ENCODE measurements around the gene ISG20. TPM values are rescaled to one million over a fixed set of nuclear protein-coding genes. Genes with fewer than 3 reads are reported as not detected.
A peak's percentile ranks its signal among the peaks of the same experiment; 100 is the strongest.

ISG20 gene
- total RNA-seq, 2 experiments from 2014 or later = 141 to 151 TPM

DNA sequence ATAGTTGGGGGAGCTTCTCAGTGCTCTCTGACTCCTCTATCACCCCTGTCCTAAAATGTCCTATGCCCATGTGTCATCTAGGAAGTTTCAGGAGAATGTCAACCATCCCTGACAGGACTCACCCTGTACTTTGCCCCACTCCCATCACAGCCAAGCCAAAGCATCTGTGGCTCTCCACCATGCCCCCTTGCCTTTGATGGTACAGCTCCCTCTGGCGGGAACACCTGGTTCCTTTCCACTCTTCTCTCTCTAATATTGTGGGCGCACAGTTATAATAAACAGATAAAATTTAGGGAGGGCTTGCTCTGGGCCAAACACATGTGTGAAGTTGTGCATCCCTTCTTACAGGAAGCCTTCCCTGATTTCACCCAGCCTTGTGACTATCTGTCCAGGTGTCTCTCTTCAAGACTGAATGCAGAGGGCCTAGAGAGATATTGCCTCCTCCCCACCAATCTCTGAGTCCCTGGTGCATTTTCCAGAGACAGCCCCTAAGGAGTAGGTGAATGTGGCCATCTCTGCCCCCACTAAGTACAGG lies 62.8 kb downstream of the ISG20 start:
- peak; percentile 29 for DNase-seq
- peaks cover 4% of the 10 kb centered on the region for H3K9me3 Mint-ChIP-seq (ENCODE audit: insufficient read depth)
- H3K27me3 Mint-ChIP-seq (ENCODE audit: low read depth) = peaks cover 52% of the 10 kb centered on the region
- no peak overlapping the region for H3K4me3 Mint-ChIP-seq
- no peak for ATAC-seq
- H3K27ac Mint-ChIP-seq = no peak overlapping the region
- H3K36me3 Mint-ChIP-seq (ENCODE audit: low read depth) = no peaks in the 10 kb centered on the region
- ChIA-PET CTCF (interaction anchor here (1.6 kb wide), 1 partner anchor 77 kb away, joined by 7 read pairs; no protein-coding TSS in a partner anchor), POLR2A (no interaction called here)
- peaks cover 9% of the 10 kb centered on the region for H3K4me1 Mint-ChIP-seq (ENCODE audit: low read depth)

DNA sequence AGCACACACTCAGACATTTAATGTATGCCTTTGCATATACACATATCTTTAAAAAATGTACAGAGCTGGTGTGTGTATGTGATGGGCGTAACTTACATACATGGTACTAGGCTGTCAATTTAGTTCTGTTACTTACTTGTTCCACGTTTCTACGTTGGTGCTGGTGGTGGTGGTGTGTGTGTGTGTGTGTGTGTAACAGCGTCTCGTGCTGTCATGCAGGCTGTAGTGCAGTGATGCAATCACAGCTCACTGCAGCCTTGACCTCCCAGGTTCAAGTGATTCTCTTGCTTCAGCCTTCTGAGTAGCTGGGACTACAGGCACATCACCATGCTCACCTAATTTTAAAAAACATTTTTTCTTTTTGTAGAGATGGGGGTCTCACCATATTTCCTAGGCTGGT lies 64.2 kb downstream of the ISG20 start:
- Mint-ChIP-seq H3K9me3 (ENCODE audit: insufficient read depth) (peaks cover 4% of the 10 kb centered on the region), H3K27me3 (ENCODE audit: low read depth) (peaks cover 53% of the 10 kb centered on the region), H3K27ac (no peak overlapping the region), H3K4me1 (ENCODE audit: low read depth) (peaks cover 9% of the 10 kb centered on the region), H3K36me3 (ENCODE audit: low read depth) (no peaks in the 10 kb centered on the region), H3K4me3 (no peak overlapping the region)
- CTCF ChIA-PET = no interaction called here
- POLR2A ChIA-PET = no interaction called here
- no peak for ATAC-seq
- no peak for DNase-seq

DNA sequence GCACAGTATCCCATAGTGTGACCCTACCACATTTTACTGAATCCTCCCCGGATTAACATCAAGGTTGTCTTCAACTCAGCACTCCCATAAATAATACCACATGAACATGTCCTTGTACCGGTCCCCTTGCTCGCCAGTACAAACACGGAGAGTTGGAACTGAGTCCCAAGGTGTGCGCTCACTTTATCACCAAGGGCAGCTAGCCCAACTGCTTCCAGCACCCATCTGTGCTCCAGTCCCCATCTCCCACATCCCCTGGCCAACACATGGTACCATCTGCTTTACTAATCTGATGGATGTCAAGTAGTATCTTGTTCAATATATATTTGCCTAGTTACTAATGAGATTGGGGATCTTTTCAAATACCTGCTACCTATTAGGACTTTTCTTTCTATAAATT lies 64.7 kb downstream of the ISG20 start:
- DNase-seq (no peak), ATAC-seq (no peak)
- Mint-ChIP-seq H3K27me3 (ENCODE audit: low read depth) (peaks cover 55% of the 10 kb centered on the region), H3K27ac (no peak overlapping the region), H3K4me3 (no peak overlapping the region), H3K36me3 (ENCODE audit: low read depth) (no peaks in the 10 kb centered on the region), H3K4me1 (ENCODE audit: low read depth) (peaks cover 9% of the 10 kb centered on the region), H3K9me3 (ENCODE audit: insufficient read depth) (peaks cover 4% of the 10 kb centered on the region)
- ChIA-PET CTCF (no interaction called here), POLR2A (interaction anchor here (0.6 kb wide), 1 partner anchor 79 kb away, joined by 4 read pairs; no protein-coding TSS in a partner anchor)

DNA sequence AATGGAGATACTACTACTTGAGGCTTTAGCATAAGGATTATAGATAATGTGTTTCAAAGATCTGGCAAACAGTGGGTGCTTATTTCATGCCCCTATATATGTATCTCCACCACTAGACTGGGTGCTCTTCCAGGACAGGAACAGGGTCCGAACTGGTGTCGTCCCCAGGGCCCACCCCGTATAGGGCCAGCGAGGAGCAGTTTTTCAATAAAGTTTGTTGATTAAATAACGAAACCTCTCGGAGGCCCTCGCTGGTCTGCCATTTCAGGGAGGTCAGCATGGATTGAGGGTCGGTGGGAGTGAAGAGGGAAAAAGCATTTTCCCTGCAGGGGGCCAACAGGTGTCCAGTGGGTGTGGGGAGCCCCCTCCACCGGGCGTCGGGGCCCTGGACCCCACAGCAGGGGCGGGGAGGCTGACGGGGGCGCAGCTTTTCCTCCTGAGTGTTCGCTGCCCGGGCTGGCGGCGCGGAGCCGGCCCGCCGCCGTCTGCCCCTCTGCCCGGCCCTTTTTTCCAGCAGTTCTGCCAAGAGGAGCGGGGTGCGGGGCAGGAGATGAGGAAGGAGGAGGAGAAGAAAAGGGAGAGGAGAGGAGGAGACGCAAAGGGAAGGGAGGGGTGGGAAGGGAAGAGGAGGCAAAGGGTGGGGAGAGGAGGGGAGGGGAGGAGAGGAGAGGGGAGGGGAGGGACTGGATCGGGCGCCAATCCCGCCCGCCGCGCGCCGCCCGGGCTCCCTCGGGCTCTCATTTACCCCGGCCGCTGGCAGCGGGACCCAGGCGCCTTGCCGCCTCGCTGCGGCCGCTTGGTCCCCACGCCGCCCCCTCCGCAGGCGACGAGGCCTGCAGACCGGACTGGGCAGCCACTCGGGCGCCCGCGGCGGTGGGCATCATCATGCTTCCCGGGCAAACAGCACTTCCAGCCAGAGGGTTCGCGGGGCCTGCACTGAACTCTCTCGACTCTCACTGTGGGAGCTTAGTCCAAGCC lies 66.3 kb downstream of the ISG20 start:
- Mint-ChIP-seq H3K9me3 (ENCODE audit: insufficient read depth) (peaks cover 4% of the 10 kb centered on the region), H3K4me3 (peak overlapping the region; percentile 37), H3K4me1 (ENCODE audit: low read depth) (peaks cover 9% of the 10 kb centered on the region), H3K36me3 (ENCODE audit: low read depth) (no peaks in the 10 kb centered on the region), H3K27me3 (ENCODE audit: low read depth) (peaks cover 60% of the 10 kb centered on the region), H3K27ac (no peak overlapping the region)
- peak; percentile 30 for ATAC-seq
- POLR2A ChIA-PET = no interaction called here
- CTCF ChIA-PET = no interaction called here
- no peak for DNase-seq

DNA sequence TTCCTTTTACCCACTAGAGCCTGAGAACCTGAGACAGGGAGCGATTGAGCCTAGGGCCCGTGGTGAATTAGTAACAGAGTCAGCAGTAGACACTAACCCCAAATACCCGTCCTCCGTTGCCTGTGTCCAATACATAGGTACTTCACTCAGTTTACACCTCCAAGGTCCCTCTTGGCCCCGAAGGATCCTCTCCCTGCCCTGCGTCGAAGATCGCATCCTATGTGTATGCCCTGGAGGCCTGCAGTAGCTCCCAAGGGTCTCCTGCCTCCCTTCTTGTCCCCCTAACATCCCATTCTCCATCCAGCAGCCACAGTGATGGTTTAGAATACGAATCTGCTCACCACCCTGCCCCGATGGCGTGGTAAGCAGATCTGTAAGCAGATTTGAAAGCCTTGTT lies 67.0 kb downstream of the ISG20 start:
- POLR2A ChIA-PET = no interaction called here
- no peak overlapping the region for H3K27ac Mint-ChIP-seq
- peaks cover 60% of the 10 kb centered on the region for H3K27me3 Mint-ChIP-seq (ENCODE audit: low read depth)
- H3K36me3 Mint-ChIP-seq (ENCODE audit: low read depth) = no peaks in the 10 kb centered on the region
- DNase-seq (no peak), ATAC-seq (no peak)
- H3K4me3 Mint-ChIP-seq = no peak overlapping the region
- peaks cover 4% of the 10 kb centered on the region for H3K9me3 Mint-ChIP-seq (ENCODE audit: insufficient read depth)
- peaks cover 9% of the 10 kb centered on the region for H3K4me1 Mint-ChIP-seq (ENCODE audit: low read depth)
- CTCF ChIA-PET = no interaction called here

Small RNA genes within 50 kb of the gene (microRNA-seq; reads per million reads assigned to microRNA genes)
- gene MIR1179 = 1.7 reads per million
- gene MIR3529 = not detected
- not detected for gene MIR7-2

Other genes starting within 250 kb of the ISG20 start
- gene MRPL46, start 171.6 kb upstream of the ISG20 start, total RNA-seq = 10 to 100 TPM; 28.8 to 31.3 TPM
- gene MRPS11, start 171.3 kb upstream of the ISG20 start, total RNA-seq = 10 to 100 TPM; 63.8 to 69.8 TPM
- 1 to 10 TPM; 1.7 to 3.0 TPM for gene DET1, start 92.3 kb upstream of the ISG20 start, total RNA-seq
- gene AEN, start 17.7 kb upstream of the ISG20 start, total RNA-seq = 10 to 100 TPM; 52.6 to 53.2 TPM
- gene ACAN, start 164.4 kb downstream of the ISG20 start, total RNA-seq = not detected

Measured in activated CD8-positive, alpha-beta T cell treated with anti-CD3 and anti-CD28 coated beads, Interleukin-2, amount 10 ng/mL, durations not matched to agents 7 days and 5 days (primary cell).